A673 (cell line): ENCODE data around the gene RASA1. TPM values are rescaled to one million over a fixed set of nuclear protein-coding genes. Genes with fewer than 3 reads are reported as not detected.

Experiments
- BruUV-seq: library from RNA; stranded (reverse); fragments of 400-500 nt; replicated peaks from 2 replicates; lab custom pipeline; 2021; lab: Mats Ljungman, UMichigan
- CTCF ChIA-PET: fragments of 300-600 bp; sonication (Branson Sonifier 250); formaldehyde crosslinking; loops from one replicate; lab custom pipeline; 2022; ENCODE audit warnings: antibody characterized with exemption; lab: Charles Lee
- POLR2A ChIA-PET: fragments of 300-600 bp; sonication (Branson Sonifier 250); formaldehyde crosslinking; loops from one replicate; lab custom pipeline; 2022; ENCODE audit warnings: antibody characterized with exemption; ENCODE audit not compliant: low non-redundant PET; lab: Charles Lee
- DNase-seq: peaks from one replicate; pipeline ENCODE4 v3.0.0-alpha.2; 2015; ENCODE audit warnings: low spot score
- H3K27ac ChIP-seq: fragments of 200-600 bp; sonication (generic); 2 replicates; pipeline ENCODE4 v1.5.1; 2016; ENCODE audit warnings: mixed run types, low read depth, mild to moderate bottlenecking, mixed read lengths, antibody characterized with exemption, low read length; ENCODE audit not compliant: poor library complexity, severe bottlenecking
- H3K27me3 ChIP-seq: fragments of 200-600 bp; sonication (generic); replicated peaks from 2 replicates; pipeline ENCODE4 v1.6.1; 2017; ENCODE audit warnings: mixed run types, low read depth, mild to moderate bottlenecking, mixed read lengths, antibody characterized with exemption, low read length; ENCODE audit not compliant: insufficient read depth, poor library complexity
- H3K36me3 ChIP-seq: fragments of 200-600 bp; sonication (generic); 2 replicates; pipeline ENCODE4 v1.6.1; 2016; ENCODE audit warnings: mixed run types, mild to moderate bottlenecking, mixed read lengths, antibody characterized with exemption, low read length; ENCODE audit not compliant: insufficient read depth, poor library complexity, severe bottlenecking
- H3K4me1 ChIP-seq: fragments of 200-600 bp; sonication (generic); 2 replicates; pipeline ENCODE4 v1.6.1; 2017; ENCODE audit warnings: mixed run types, mild to moderate bottlenecking, mixed read lengths, antibody characterized with exemption, low read length; ENCODE audit not compliant: insufficient read depth, poor library complexity, severe bottlenecking
- H3K4me3 ChIP-seq: fragments of 200-600 bp; sonication (generic); 2 replicates; pipeline ENCODE4 v1.5.1; 2016; ENCODE audit warnings: low read depth, mixed run types, mild to moderate bottlenecking, mixed read lengths, low read length; ENCODE audit not compliant: poor library complexity, severe bottlenecking
- H3K9me3 ChIP-seq: fragments of 200-600 bp; sonication (generic); 2 replicates; pipeline ENCODE4 v1.6.1; 2016; ENCODE audit warnings: mixed run types, low read depth, mild to moderate bottlenecking, mixed read lengths, antibody characterized with exemption, low read length; ENCODE audit not compliant: poor library complexity, severe bottlenecking
- EZH2 ChIP-seq: fragments of 200-600 bp; sonication (generic); IDR thresholded peaks from 2 replicates; pipeline ENCODE4 v1.6.1; 2017; ENCODE audit warnings: borderline replicate concordance, low read depth, mild to moderate bottlenecking, mixed read lengths, antibody characterized with exemption, low read length; ENCODE audit not compliant: poor library complexity, severe bottlenecking
- intact Hi-C: fragments of 100-400 bp; cut with micrococcal nuclease; formaldehyde crosslinking; loops from one replicate; pipeline ENCODE4 v1.10.0; 2022; ENCODE audit not compliant: unreplicated experiment
- total RNA-seq: library from RNA; stranded (reverse); gene quantifications from 2 replicates; pipeline ENCODE4 v1.2.3, GENCODE V29; 2021
- TF ChIP-seq, protein P1 (sequence below): fragments of 300-800, 200-600 bp; sonication (generic); conservative IDR thresholded peaks from 2 replicates; pipeline ENCODE4 v1.5.1; 2017; ENCODE audit warnings: low read depth, mild to moderate bottlenecking, antibody characterized with exemption, low read length, moderate library complexity, mixed read lengths

RASA1 gene
- total RNA-seq, 1 experiment from 2014 or later: 34.2 TPM

DNA sequence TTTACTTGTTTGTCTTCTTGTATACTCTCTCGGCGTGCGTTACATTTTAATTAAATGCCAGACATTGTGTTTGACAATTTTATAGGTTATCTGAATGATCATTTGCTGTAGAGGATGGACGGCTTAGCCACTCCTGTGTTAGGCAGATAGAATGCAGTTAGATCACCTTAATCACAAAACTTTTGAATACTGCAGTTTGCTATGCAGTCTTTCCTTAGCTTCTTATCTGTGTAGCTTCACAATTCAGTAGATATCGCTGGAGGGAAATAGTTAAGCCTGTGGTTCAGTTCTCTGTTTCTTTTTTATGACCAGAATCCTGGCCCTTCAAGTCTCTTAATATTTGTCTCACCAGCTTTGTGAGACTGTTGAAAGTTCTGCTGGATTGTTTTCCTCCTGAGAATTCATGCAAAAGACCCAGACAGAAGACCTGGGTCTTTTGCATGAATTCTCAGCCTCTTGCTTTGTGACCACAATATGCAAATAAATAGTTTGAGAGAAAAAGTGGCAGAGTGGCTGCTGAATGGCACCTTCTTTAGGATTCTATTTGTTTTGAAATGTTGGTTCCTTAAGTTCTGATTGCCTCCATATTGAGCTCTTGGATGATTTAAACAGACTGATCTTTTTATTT lies 40.2 kb downstream of the RASA1 start:
- intact Hi-C loops: no loop called here
- Histone ChIP-seq H3K4me3 (no peak overlapping the region), H3K27ac (no peak overlapping the region), H3K4me1 (peaks cover 4% of the 10 kb centered on the region), H3K9me3 (no peaks in the 10 kb centered on the region), H3K36me3 (peaks cover 15% of the 10 kb centered on the region), H3K27me3 (no peaks in the 10 kb centered on the region)
- DNase-seq: no peak
- no TSS peak for BruUV-seq
- ChIA-PET CTCF (no interaction called here), POLR2A (no interaction called here)
- TF ChIP-seq, protein P1, sequence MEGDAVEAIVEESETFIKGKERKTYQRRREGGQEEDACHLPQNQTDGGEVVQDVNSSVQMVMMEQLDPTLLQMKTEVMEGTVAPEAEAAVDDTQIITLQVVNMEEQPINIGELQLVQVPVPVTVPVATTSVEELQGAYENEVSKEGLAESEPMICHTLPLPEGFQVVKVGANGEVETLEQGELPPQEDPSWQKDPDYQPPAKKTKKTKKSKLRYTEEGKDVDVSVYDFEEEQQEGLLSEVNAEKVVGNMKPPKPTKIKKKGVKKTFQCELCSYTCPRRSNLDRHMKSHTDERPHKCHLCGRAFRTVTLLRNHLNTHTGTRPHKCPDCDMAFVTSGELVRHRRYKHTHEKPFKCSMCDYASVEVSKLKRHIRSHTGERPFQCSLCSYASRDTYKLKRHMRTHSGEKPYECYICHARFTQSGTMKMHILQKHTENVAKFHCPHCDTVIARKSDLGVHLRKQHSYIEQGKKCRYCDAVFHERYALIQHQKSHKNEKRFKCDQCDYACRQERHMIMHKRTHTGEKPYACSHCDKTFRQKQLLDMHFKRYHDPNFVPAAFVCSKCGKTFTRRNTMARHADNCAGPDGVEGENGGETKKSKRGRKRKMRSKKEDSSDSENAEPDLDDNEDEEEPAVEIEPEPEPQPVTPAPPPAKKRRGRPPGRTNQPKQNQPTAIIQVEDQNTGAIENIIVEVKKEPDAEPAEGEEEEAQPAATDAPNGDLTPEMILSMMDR: no peak
- TF ChIP-seq EZH2: no peak

DNA sequence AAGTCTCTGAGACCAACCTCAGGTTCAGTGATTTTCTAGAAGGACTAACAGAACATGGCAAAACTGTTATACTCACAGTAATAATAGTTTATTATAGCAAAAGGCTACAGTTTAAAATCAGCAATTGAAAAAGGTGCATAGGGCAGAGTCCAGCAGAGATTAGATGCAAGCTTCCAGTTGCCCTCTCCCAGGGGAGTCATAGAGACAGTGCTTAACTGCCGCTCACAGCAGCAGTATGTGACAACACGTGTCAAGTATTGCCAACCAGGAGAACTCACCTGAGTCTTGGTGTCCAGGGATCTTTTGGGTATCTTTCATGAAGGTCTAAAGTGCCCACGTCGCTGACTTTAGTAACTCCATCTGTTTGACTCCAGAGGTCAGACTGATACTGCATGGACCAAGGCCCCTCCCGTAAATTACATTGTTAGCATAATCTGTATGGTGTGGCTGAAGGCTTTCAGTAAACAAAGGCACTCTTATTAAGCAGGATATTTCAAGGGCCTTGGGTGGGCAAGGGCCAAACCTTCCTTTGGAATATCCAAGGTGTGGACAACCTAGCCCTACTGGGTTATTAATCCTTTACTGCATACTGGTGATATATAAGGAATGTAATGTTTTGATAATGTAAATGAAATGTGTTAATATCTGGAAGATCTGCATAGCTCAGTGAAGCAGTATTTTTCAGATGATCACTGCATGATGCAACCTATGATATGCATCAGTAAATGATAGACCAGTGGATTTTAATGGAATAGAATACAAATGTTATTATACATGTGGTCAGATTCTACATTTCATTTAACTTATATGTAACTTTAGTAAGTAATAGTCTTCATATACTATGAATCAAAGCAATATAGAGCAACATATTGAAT lies 44.0 kb downstream of the RASA1 start:
- H3K27ac ChIP-seq: no peak overlapping the region
- POLR2A ChIA-PET: no interaction called here
- CTCF ChIA-PET: interaction anchor here (0.6 kb wide), 1 partner anchor 66 kb away, joined by 3 read pairs; no protein-coding TSS in a partner anchor
- no peaks in the 10 kb centered on the region for H3K9me3 ChIP-seq
- TF ChIP-seq, protein P1: no peak
- no peak for TF ChIP-seq EZH2
- no TSS peak for BruUV-seq
- no peaks in the 10 kb centered on the region for H3K27me3 ChIP-seq
- H3K36me3 ChIP-seq: no peaks in the 10 kb centered on the region
- no peak overlapping the region for H3K4me3 ChIP-seq
- intact Hi-C loops: no loop called here
- H3K4me1 ChIP-seq: peaks cover 4% of the 10 kb centered on the region
- DNase-seq: no peak

DNA sequence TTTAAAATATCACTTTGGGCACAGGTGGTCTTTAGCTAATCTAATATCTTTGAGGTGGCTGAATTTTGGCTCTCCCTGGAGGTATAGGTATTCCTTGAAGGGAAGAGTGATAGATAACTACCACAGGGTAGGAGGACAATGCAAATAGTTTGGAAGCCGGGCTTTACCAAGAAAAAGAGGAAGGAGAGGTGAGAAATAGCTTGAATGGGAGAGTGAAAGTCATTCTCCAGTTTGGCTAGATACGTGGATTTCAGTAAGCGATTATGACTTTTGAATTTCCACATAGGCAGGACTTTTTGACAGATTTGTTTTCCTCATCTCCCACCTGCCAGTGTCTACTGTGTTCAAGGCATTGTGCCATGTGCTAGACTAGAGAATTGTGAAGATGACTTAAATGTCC lies 45.5 kb downstream of the RASA1 start:
- intact Hi-C loops: no loop called here
- Histone ChIP-seq H3K4me3 (no peak overlapping the region), H3K9me3 (no peaks in the 10 kb centered on the region), H3K36me3 (no peaks in the 10 kb centered on the region), H3K27me3 (no peaks in the 10 kb centered on the region), H3K4me1 (peaks cover 4% of the 10 kb centered on the region), H3K27ac (no peak overlapping the region)
- TF ChIP-seq, protein P1: no peak
- DNase-seq: no peak
- ChIA-PET POLR2A (no interaction called here), CTCF (no interaction called here)
- BruUV-seq: no TSS peak
